KOPT-K1 (cell line): ENCODE data around the gene MARF1.
A peak's percentile ranks its signal among the peaks of the same experiment; 100 is the strongest.
"Not testable (repeated sequence)": the region's sequence is repeated elsewhere in the genome, so short reads cannot be mapped to it uniquely, and the experiment has no call there.

Experiments used
- H3K27ac ChIP-seq: fragments of 200-600 bp; sonication (generic); 2 replicates; pipeline ENCODE4 v1.5.1; 2016; ENCODE audit warnings: antibody characterized with exemption, mild to moderate bottlenecking, low read depth, low read length; ENCODE audit not compliant: poor library complexity, severe bottlenecking
- H3K36me3 ChIP-seq: fragments of 200-600 bp; sonication (generic); 2 replicates; pipeline ENCODE4 v1.5.1; 2017; ENCODE audit warnings: antibody characterized with exemption, mild to moderate bottlenecking, low read length, moderate library complexity; ENCODE audit not compliant: insufficient read depth
- H3K9me3 ChIP-seq: fragments of 200-600 bp; sonication (generic); 2 replicates; pipeline ENCODE4 v1.5.1; 2017; ENCODE audit warnings: antibody characterized with exemption, low read length, mild to moderate bottlenecking; ENCODE audit not compliant: insufficient read depth, poor library complexity, severe bottlenecking

Gene MARF1

DNA sequence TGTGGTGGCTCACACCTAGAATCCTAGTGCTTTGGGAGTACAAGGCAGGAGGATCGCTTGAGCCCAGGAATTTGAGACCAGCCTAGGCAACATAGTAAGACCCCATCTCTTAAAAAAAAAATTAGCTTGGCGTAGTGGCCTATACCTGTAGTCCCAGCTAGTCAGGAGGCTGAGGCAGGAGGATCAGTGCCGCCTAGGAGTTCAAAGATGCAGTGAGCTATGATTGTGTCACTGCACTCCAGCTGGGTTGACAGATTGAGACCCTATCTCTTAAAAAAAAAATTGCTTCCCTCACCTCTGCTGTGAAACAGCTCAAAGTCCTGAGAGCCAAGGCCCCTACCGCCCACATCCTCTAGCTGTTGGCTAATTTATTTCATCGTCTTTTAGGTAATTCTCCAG, 17.2 kb upstream of the MARF1 start:
- H3K36me3 ChIP-seq = peaks cover 49% of the 10 kb centered on the region
- no peak overlapping the region for H3K27ac ChIP-seq
- no peaks in the 10 kb centered on the region for H3K9me3 ChIP-seq

DNA sequence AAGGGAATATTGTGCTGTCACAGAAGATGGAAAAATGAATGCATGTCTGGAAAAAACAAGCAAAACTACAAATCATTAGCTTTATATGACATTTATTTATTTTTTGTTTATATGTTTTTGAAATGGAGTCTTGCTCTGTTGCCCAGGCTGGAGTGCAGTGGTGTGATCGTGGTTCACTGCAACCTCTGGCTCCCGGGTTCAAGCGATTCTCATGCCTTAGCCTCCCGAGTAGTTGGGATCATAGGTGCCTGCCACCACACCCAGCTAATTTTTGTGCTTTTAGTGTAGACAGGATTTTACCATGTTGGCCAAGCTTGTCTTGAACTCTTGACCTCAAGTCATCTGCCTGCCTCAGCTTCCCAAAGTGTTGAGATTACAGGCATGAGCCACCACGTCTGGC, 15.6 kb upstream of the MARF1 start:
- H3K27ac ChIP-seq = no peak overlapping the region
- H3K9me3 ChIP-seq = no peaks in the 10 kb centered on the region
- H3K36me3 ChIP-seq = peaks cover 52% of the 10 kb centered on the region

DNA sequence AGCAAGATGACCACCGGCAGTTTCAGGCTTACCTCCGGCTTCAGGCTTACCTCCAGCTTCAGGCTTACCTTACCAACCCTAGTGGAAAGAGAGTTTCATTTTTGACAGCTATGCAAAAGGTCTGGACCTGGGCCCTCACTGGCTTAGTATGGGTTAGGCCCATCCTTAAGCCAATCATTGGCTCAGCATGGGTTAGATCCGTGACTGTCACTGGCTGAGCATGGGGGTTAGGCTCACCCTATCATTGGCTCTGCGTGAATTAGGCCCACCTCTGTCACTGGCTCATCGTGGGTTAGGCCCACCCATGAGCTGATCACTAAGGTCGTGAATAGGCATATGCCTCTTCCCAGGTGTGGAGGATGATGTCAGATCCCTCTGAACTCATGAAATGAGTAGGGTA, 15.2 kb upstream of the MARF1 start:
- peaks cover 52% of the 10 kb centered on the region for H3K36me3 ChIP-seq

DNA sequence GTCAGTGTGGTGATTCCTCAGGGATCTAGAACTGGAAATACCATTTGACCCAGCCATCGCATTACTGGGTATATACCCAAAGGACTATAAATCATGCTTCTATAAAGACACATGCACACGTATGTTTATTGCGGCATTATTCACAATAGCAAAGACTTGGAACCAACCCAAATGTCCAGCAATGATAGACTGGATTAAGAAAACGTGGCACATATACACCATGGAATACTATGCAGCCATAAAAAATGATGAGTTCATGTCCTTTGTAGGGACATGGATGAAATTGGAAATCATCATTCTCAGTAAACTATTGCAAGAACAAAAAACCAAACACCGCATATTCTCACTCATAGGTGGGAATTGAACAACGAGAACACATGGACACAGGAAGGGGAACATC, 12.6 kb upstream of the MARF1 start:
- H3K9me3 ChIP-seq, H3K27ac ChIP-seq: not testable (repeated sequence)
- H3K36me3 ChIP-seq = peaks cover 49% of the 10 kb centered on the region

More for the DNA sequence above, 15.2 kb upstream of the MARF1 start:
- no peaks in the 10 kb centered on the region for H3K9me3 ChIP-seq
- H3K27ac ChIP-seq = peak overlapping the region; percentile 5

DNA sequence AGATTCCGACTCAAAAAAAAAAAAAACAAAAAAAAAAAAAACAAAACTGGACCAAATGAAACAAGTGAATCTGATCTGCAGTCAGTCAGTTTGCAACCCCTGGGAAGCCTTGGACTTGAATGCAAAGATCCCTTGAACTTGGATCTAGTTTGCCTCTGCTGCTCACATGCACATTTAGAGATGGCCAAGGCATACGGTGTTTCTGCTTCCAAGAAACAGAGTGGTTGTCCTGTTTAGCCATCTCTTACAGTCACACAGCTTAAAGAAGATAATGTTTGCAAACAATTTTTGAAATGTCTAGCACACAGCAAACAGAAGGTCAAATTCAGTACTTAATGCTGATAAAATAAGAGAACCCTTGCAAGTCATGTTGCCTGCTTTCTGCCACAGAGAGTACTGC, 11.6 kb upstream of the MARF1 start:
- no peak overlapping the region for H3K27ac ChIP-seq
- H3K9me3 ChIP-seq = no peaks in the 10 kb centered on the region
- H3K36me3 ChIP-seq = peaks cover 45% of the 10 kb centered on the region

DNA sequence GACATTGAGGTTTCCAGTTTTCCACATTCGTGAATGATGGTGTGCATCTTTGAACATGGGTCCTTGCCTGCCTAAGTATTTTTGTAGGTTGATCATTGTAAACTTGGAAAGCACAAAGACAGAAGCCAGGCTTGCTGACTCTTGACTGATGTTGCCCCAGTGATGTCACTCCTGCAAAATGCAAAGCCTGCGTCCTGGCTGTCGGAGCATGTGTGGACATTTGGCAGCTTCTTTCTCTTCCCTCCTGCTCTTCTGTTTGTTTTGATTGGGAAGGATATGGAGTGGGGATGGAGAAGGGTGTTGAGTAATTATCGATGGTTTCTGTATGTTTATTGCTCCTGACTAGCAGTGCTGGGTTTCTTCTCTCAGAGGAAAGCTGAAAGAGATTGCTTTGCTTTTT, 10.3 kb upstream of the MARF1 start:
- no peaks in the 10 kb centered on the region for H3K9me3 ChIP-seq
- no peak overlapping the region for H3K27ac ChIP-seq
- H3K36me3 ChIP-seq = peaks cover 45% of the 10 kb centered on the region

- H3K27ac ChIP-seq = no peak overlapping the region
- no peaks in the 10 kb centered on the region for H3K9me3 ChIP-seq
- peaks cover 39% of the 10 kb centered on the region for H3K36me3 ChIP-seq
Measured at GRCh38 chr16:15652293-15653001, 9.5 kb upstream of the MARF1 start.

DNA sequence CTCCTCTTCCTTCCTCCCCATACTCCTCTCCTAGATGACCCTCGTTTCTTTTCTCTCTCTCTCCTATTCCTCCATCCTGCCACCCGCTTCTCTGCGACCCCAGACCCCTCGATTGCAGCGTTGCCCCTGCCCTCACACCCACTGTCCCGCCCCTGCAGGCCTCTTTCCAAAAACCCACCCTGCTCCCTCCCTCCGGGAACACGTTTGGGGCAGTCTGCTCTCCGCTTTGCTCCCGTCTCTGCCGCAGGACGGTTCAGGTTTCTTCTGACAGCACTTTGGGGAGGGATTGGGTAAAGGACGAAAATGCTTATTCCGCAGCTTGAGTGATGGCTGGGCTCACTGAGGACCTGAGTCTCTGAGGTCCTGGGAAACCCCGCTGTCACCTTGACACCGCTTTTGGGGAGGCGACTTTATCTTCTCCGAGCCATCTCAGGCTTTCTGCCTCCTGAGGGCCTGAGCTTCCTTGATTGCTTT, 7.8 kb upstream of the MARF1 start:
- peaks cover 33% of the 10 kb centered on the region for H3K36me3 ChIP-seq
- H3K27ac ChIP-seq = peak overlapping the region; percentile 87
- no peaks in the 10 kb centered on the region for H3K9me3 ChIP-seq

DNA sequence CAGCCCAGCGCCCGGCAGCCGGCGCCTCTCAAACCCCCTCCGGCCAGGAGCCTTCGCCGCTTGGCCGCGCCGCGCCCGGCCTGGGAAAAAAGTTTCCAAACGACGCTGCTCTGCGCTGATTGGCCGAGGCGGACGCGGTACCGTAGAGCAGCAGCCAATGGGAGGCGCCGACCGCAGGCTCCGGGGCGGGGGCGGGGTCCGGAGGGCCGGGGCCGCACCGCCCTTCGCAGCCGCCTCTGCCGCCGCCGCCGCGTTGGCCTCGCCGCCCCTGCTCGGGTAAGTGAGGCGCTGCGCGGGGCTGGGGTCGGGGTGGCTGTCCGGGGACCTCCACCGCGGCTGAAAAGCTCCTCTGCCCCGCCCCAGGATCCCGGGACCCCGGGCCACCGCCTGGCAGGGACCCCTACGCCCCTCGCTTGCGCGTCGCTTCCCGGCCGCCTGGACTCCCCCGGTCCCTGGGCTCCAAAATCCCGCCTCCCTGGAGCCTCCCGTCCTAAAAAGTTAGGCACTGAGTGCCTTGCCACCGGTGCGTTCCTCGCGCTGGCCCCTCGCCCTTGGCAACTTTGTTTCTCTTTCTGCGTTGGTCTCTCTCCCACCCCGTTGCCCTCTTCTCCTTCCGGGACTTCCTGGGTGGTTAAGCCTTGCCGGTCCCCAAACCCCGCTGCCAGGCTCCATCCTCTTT, 7.2 kb upstream of the MARF1 start, which contains the start of gene NDE1:
Gene NDE1, plus strand, starts transcription at position 227 of the 679 bp plus-strand sequence. CDS start 14,534 bp downstream, outside the sequence.
- H3K36me3 ChIP-seq = peaks cover 31% of the 10 kb centered on the region
- no peaks in the 10 kb centered on the region for H3K9me3 ChIP-seq
- peak within 1 kb of the TSS; percentile 87 for H3K27ac ChIP-seq

- Histone ChIP-seq H3K9me3 (no peaks in the 10 kb centered on the region), H3K27ac (peak overlapping the region; percentile 87), H3K36me3 (peaks cover 26% of the 10 kb centered on the region)
Measured at GRCh38 chr16:15649727-15650018, 6.7 kb upstream of the MARF1 start.

DNA sequence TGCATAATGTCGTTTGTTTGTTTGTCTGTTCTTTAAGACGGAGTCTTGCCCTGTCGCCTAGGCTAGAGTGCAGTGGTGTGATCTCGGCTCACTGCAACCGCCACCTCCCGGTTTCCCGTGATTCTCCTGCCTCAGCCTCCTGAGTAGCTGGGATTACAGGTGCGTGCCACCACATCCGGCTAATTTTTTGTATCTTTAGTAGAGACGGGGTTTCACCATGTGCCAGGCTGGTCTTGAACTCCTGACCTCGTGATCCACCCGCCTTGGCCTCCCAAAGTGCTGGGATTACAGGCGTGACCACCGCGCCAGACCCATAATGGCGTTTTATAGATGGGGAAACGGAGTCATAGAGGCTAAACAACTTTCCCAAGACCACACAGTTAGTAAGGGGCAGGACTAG, 6.4 kb upstream of the MARF1 start:
- Histone ChIP-seq H3K27ac (peak overlapping the region; percentile 87), H3K36me3 (peaks cover 24% of the 10 kb centered on the region)
- not testable (repeated sequence) for H3K9me3 ChIP-seq

DNA sequence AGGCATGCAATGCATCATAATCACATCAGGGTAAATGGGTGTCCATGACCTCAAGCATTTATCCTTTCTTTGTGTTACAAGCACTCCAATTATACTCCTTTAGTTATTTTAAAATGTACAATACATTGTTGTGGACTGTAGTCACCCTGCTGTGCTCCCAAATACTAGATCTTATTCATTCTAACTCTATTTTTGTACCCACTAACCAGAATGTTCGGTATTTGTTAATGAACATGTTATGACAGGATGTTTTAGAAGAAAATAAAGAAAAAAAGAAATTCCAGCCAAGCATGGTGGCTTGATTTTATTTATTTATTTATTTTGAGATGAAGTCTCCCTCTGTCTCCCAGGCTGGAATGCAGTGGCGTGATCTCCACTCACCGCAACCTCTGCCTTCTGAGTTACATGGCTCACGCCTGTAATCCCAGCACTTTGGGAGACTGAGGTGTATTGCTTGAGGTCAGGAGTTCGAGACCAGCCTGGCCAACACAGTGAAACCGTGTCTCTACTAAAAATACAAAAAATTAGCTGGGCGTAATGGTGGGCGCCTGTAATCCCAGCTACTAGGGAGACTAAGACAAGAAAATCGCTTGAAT, 5.3 kb upstream of the MARF1 start:
- H3K36me3 ChIP-seq = peaks cover 14% of the 10 kb centered on the region
- H3K9me3 ChIP-seq = no peaks in the 10 kb centered on the region
- H3K27ac ChIP-seq = no peak overlapping the region

- Histone ChIP-seq H3K27ac (no peak overlapping the region), H3K36me3 (peaks cover 6% of the 10 kb centered on the region), H3K9me3 (no peaks in the 10 kb centered on the region)
Measured at GRCh38 chr16:15647294-15648014, 4.5 kb upstream of the MARF1 start.

GRCh38 chr16:15646557-15647293, 3.8 kb upstream of the MARF1 start:
- not testable (repeated sequence) for H3K36me3 ChIP-seq, H3K27ac ChIP-seq

More at GRCh38 chr16:15646557-15647293, 3.8 kb upstream of the MARF1 start:
- H3K9me3 ChIP-seq = not testable (repeated sequence)
